ENCODE results near the gene SPOCK3. TPM values are rescaled to one million over a fixed set of nuclear protein-coding genes. Genes with fewer than 3 reads are reported as not detected.

Gene SPOCK3
- polyA plus RNA-seq, 1 experiment = not detected

- CTCF ChIA-PET = no interaction called here
- POLR2A ChIA-PET = no interaction called here
- Histone ChIP-seq H3K4me3 (ENCODE audit: low read depth, low read length) (no peak overlapping the region), H3K36me3 (ENCODE audit: control insufficient read depth, insufficient read depth, low read length) (no peaks in the 10 kb centered on the region), H3K27me3 (ENCODE audit: control insufficient read depth, insufficient read depth, low read length) (no peaks in the 10 kb centered on the region)
- TF ChIP-seq CTCF (IDR thresholded peaks at IDR 0.05; ENCODE audit: insufficient read depth, low read depth, low read length) = no peak
- no peak for DNase-seq (ENCODE audit: low read depth)
Measured at GRCh38 chr4:166822386-166822785, 411.9 kb downstream of the SPOCK3 start.

- Histone ChIP-seq H3K27me3 (ENCODE audit: control insufficient read depth, insufficient read depth, low read length) (no peaks in the 10 kb centered on the region), H3K36me3 (ENCODE audit: control insufficient read depth, insufficient read depth, low read length) (no peaks in the 10 kb centered on the region), H3K4me3 (ENCODE audit: low read depth, low read length) (no peak overlapping the region)
- POLR2A ChIA-PET = no interaction called here
- TF ChIP-seq CTCF (IDR thresholded peaks at IDR 0.05; ENCODE audit: insufficient read depth, low read depth, low read length) = no peak
- DNase-seq (ENCODE audit: low read depth) = no peak
- CTCF ChIA-PET = no interaction called here
Measured at GRCh38 chr4:166816890-166817289, 417.4 kb downstream of the SPOCK3 start.

- ChIA-PET POLR2A (no interaction called here), CTCF (no interaction called here)
- H3K36me3 ChIP-seq (ENCODE audit: control insufficient read depth, insufficient read depth, low read length) = no peaks in the 10 kb centered on the region
- H3K4me3 ChIP-seq (ENCODE audit: low read depth, low read length) = no peak overlapping the region
- H3K27me3 ChIP-seq (ENCODE audit: control insufficient read depth, insufficient read depth, low read length) = no peaks in the 10 kb centered on the region
- DNase-seq (ENCODE audit: low read depth) = no peak
- no peak for TF ChIP-seq CTCF (IDR thresholded peaks at IDR 0.05; ENCODE audit: insufficient read depth, low read depth, low read length)
Measured at GRCh38 chr4:166808380-166808779, 425.9 kb downstream of the SPOCK3 start.

GRCh38 chr4:166802346-166802745, 431.9 kb downstream of the SPOCK3 start:
- DNase-seq (ENCODE audit: low read depth) = no peak
- CTCF ChIA-PET = no interaction called here
- no peaks in the 10 kb centered on the region for H3K36me3 ChIP-seq (ENCODE audit: control insufficient read depth, insufficient read depth, low read length)
- POLR2A ChIA-PET = no interaction called here
- TF ChIP-seq CTCF (IDR thresholded peaks at IDR 0.05; ENCODE audit: insufficient read depth, low read depth, low read length) = no peak
- H3K4me3 ChIP-seq (ENCODE audit: low read depth, low read length) = no peak overlapping the region
- no peaks in the 10 kb centered on the region for H3K27me3 ChIP-seq (ENCODE audit: control insufficient read depth, insufficient read depth, low read length)

GRCh38 chr4:166798126-166798525, 436.2 kb downstream of the SPOCK3 start:
- no peaks in the 10 kb centered on the region for H3K27me3 ChIP-seq (ENCODE audit: control insufficient read depth, insufficient read depth, low read length)
- no peak for DNase-seq (ENCODE audit: low read depth)
- TF ChIP-seq CTCF (IDR thresholded peaks at IDR 0.05; ENCODE audit: insufficient read depth, low read depth, low read length) = no peak
- ChIA-PET POLR2A (no interaction called here), CTCF (no interaction called here)
- no peak overlapping the region for H3K4me3 ChIP-seq (ENCODE audit: low read depth, low read length)
- H3K36me3 ChIP-seq (ENCODE audit: control insufficient read depth, insufficient read depth, low read length) = no peaks in the 10 kb centered on the region

Data from BJ (cell line).